ENCODE data around the gene PAX2.

PAX2 gene

GRCh38 chr10:100782461-100783244 is 37.3 kb downstream of the PAX2 start:
- TF ChIP-seq CTCF (IDR thresholded peaks at IDR 0.05) = no peak

GRCh38 chr10:100784126-100784525 is 38.7 kb downstream of the PAX2 start:
- no peak for TF ChIP-seq CTCF (IDR thresholded peaks at IDR 0.05)

GRCh38 chr10:100786591-100786990 is 41.2 kb downstream of the PAX2 start:
- no peak for TF ChIP-seq CTCF (IDR thresholded peaks at IDR 0.05)

- no peak for TF ChIP-seq CTCF (IDR thresholded peaks at IDR 0.05)
These were observed 42.9 kb downstream of the PAX2 start for GRCh38 chr10:100788002-100788903.

GRCh38 chr10:100790761-100791208 is 45.4 kb downstream of the PAX2 start:
- TF ChIP-seq CTCF (IDR thresholded peaks at IDR 0.05) = no peak

GRCh38 chr10:100791369-100792058 is 46.1 kb downstream of the PAX2 start:
- TF ChIP-seq CTCF (IDR thresholded peaks at IDR 0.05) = no peak

GRCh38 chr10:100792574-100792973 is 47.2 kb downstream of the PAX2 start:
- no peak for TF ChIP-seq CTCF (IDR thresholded peaks at IDR 0.05)

Measured in LNCAP (cell line).